GM18867 (cell line): ENCODE measurements around the gene TIFAB.
"Not testable (repeated sequence)": the region's sequence is repeated elsewhere in the genome, so short reads cannot be mapped to it uniquely, and the experiment has no call there.

Source experiments
- ATAC-seq: cut with Tn5 transposase; IDR thresholded peaks from one replicate; pipeline ENCODE4 v1.9.1; 2021; ENCODE audit warnings: mild to moderate bottlenecking, moderate library complexity; ENCODE audit not compliant: unreplicated experiment

TIFAB gene

GRCh38 chr5:135452321-135453030, at the start of gene TIFAB:
TSS of gene TIFAB (minus strand) at chr5:135452351. CDS start at chr5:135449939, 2,412 bp downstream.
- no peak for ATAC-seq

- ATAC-seq, result no peak
Measured at GRCh38 chr5:135498637-135498995, 46.5 kb upstream of the TIFAB start.

- no peak for ATAC-seq
Measured at GRCh38 chr5:135497971-135498636, 46.0 kb upstream of the TIFAB start.

- not testable (repeated sequence) for ATAC-seq
Measured at GRCh38 chr5:135495531-135495930, 43.4 kb upstream of the TIFAB start.

- no peak for ATAC-seq
Measured at GRCh38 chr5:135494196-135494595, 42.0 kb upstream of the TIFAB start.

GRCh38 chr5:135493406-135494180, 41.4 kb upstream of the TIFAB start:
- no peak for ATAC-seq

GRCh38 chr5:135492319-135492626, 40.1 kb upstream of the TIFAB start:
- no peak for ATAC-seq

GRCh38 chr5:135491552-135492318, 39.6 kb upstream of the TIFAB start:
- ATAC-seq, result no peak

- no peak for ATAC-seq
Measured at GRCh38 chr5:135491038-135491551, 38.9 kb upstream of the TIFAB start.

- no peak for ATAC-seq
Measured at GRCh38 chr5:135490245-135491037, 38.3 kb upstream of the TIFAB start.

- no peak for ATAC-seq
Measured at GRCh38 chr5:135489466-135490244, 37.5 kb upstream of the TIFAB start.

GRCh38 chr5:135488727-135489465, 36.7 kb upstream of the TIFAB start:
- ATAC-seq, result no peak

GRCh38 chr5:135487839-135488514, 35.8 kb upstream of the TIFAB start:
- no peak for ATAC-seq

GRCh38 chr5:135487037-135487395, 34.9 kb upstream of the TIFAB start:
- ATAC-seq, result no peak

- ATAC-seq, result no peak
Measured at GRCh38 chr5:135486131-135487036, 34.2 kb upstream of the TIFAB start.

GRCh38 chr5:135484674-135485086, 32.5 kb upstream of the TIFAB start:
- no peak for ATAC-seq

GRCh38 chr5:135483254-135483653, 31.1 kb upstream of the TIFAB start:
- no peak for ATAC-seq
